ENCODE measurements around the gene GYG1. TPM values are rescaled to one million over a fixed set of nuclear protein-coding genes. Genes with fewer than 3 reads are reported as not detected.

Gene GYG1
- total RNA-seq, 1 experiment from 2014 or later: 75.2 TPM

DNA sequence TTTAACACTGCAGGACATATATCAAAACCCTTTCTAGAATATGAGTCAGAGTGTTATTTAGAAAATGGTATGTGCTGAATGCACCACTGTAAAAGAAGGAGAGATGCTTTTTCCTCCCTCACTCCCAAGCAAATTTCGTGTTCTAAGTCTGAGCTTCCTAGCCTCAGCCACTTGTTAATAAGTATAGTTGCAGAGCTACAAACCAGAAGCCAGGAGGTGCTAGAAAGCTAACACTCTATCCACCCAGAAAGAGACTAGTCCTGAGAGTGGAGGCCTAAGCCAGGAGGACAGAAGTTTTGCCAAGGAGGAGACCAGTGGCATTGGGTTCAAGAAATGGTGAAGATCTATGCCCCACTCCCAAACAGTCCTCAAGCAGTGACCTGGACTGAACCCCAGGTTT is 40.5 kb upstream of the GYG1 start:
- in situ Hi-C loops (cut with HindIII; ENCODE audit: low pct_unique_long_range_greater_than_20kb, low sequenced_read_pairs): no loop called here

DNA sequence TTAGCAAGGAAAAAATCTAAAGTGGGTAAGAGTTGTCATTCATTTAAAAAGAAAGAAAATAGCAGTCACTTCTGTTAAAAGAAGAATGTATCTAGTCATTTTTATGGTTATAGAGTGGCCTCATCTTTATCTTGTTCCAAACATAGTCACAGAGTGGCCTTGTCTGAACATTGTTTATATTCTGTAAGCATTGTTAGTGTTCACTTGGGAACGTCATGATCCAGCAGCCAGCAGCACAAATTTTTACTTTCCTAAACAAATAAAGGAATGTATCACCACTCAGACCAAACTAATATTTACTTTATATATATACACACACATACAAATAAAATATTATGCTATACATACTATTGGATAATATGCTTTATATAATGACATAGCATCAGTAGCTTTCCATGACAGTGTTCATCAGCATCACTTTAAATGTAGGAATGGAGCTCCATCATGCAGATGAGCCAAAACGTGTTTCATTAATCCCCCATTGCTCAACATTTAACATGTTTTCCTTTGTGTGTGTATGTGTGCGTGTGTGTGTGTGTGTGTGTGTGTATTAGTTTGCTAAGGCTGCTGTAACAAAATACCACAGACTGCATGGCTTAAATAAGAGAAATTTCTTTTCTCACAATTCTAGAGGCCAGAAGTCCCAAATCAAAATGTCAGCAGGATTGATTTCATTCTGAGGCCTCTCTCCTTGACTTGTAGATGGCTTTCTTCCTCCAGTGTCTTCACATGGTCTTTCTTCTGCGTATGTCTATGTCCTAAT is 39.6 kb upstream of the GYG1 start:
- intact Hi-C loops (cut with micrococcal nuclease; ENCODE audit: unreplicated experiment): loop anchor here (10.0 kb wide), 1 partner anchor 533 kb away; no protein-coding TSS in a partner anchor

More for the DNA sequence above, 40.5 kb upstream of the GYG1 start:
- TF ChIP-seq TCF7L2 (IDR thresholded peaks at IDR 0.05; ENCODE audit: low read depth, low read length): no peak
- TF ChIP-seq, protein P1, sequence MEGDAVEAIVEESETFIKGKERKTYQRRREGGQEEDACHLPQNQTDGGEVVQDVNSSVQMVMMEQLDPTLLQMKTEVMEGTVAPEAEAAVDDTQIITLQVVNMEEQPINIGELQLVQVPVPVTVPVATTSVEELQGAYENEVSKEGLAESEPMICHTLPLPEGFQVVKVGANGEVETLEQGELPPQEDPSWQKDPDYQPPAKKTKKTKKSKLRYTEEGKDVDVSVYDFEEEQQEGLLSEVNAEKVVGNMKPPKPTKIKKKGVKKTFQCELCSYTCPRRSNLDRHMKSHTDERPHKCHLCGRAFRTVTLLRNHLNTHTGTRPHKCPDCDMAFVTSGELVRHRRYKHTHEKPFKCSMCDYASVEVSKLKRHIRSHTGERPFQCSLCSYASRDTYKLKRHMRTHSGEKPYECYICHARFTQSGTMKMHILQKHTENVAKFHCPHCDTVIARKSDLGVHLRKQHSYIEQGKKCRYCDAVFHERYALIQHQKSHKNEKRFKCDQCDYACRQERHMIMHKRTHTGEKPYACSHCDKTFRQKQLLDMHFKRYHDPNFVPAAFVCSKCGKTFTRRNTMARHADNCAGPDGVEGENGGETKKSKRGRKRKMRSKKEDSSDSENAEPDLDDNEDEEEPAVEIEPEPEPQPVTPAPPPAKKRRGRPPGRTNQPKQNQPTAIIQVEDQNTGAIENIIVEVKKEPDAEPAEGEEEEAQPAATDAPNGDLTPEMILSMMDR (IDR thresholded peaks at IDR 0.05): peak; percentile 58
- POLR2A ChIA-PET: no interaction called here
- H3K27ac ChIP-seq (ENCODE audit: low read length): no peak overlapping the region
- BruUV-seq (replicated peaks): no TSS peak
- H3K36me3 ChIP-seq (ENCODE audit: control insufficient read depth, insufficient read depth, low read length): no peaks in the 10 kb centered on the region
- H3K27me3 ChIP-seq (ENCODE audit: control insufficient read depth, insufficient read depth, low read length): no peaks in the 10 kb centered on the region
- H3K9me3 ChIP-seq (ENCODE audit: control insufficient read depth, insufficient read depth, low read depth, low read length): no peaks in the 10 kb centered on the region
- peaks cover 3% of the 10 kb centered on the region for H3K4me1 ChIP-seq (ENCODE audit: control insufficient read depth, insufficient read depth, low read length)
- H3K4me3 ChIP-seq (ENCODE audit: low read depth in 2 of 2, low read length in 2 of 2): no peak overlapping the region
- CTCF ChIA-PET: interaction anchor here (0.6 kb wide), 2 partner anchors 52 to 318 kb away, joined by 4 to 6 read pairs; no protein-coding TSS in a partner anchor
- ATAC-seq (0 out of 2 replicates have a peak, but pooled peaks have one; percentile 52), DNase-seq (ENCODE audit: low read depth, low spot score) (no peak)
- intact Hi-C loops (cut with micrococcal nuclease; ENCODE audit: unreplicated experiment): loop anchor here (10.0 kb wide), 1 partner anchor 534 kb away; no protein-coding TSS in a partner anchor

More for the DNA sequence above, 39.6 kb upstream of the GYG1 start:
- in situ Hi-C loops (cut with HindIII; ENCODE audit: low pct_unique_long_range_greater_than_20kb, low sequenced_read_pairs): no loop called here
- CTCF ChIA-PET: no interaction called here
- TF ChIP-seq POLR2AphosphoS5 (IDR thresholded peaks at IDR 0.05; ENCODE audit: low read depth, low read length) (no peak), SIN3A (IDR thresholded peaks at IDR 0.05; ENCODE audit: borderline replicate concordance, insufficient read depth, low read depth, low read length) (no peak), TCF7L2 (IDR thresholded peaks at IDR 0.05; ENCODE audit: low read depth, low read length) (no peak)
- TF ChIP-seq, protein P1 (IDR thresholded peaks at IDR 0.05): no peak
- TF ChIP-seq, protein P2, sequence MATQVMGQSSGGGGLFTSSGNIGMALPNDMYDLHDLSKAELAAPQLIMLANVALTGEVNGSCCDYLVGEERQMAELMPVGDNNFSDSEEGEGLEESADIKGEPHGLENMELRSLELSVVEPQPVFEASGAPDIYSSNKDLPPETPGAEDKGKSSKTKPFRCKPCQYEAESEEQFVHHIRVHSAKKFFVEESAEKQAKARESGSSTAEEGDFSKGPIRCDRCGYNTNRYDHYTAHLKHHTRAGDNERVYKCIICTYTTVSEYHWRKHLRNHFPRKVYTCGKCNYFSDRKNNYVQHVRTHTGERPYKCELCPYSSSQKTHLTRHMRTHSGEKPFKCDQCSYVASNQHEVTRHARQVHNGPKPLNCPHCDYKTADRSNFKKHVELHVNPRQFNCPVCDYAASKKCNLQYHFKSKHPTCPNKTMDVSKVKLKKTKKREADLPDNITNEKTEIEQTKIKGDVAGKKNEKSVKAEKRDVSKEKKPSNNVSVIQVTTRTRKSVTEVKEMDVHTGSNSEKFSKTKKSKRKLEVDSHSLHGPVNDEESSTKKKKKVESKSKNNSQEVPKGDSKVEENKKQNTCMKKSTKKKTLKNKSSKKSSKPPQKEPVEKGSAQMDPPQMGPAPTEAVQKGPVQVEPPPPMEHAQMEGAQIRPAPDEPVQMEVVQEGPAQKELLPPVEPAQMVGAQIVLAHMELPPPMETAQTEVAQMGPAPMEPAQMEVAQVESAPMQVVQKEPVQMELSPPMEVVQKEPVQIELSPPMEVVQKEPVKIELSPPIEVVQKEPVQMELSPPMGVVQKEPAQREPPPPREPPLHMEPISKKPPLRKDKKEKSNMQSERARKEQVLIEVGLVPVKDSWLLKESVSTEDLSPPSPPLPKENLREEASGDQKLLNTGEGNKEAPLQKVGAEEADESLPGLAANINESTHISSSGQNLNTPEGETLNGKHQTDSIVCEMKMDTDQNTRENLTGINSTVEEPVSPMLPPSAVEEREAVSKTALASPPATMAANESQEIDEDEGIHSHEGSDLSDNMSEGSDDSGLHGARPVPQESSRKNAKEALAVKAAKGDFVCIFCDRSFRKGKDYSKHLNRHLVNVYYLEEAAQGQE (IDR thresholded peaks at IDR 0.05; ENCODE audit: insufficient read depth in 1 of 2, low read depth in 2 of 2, low read length in 1 of 2): no peak
- H3K4me3 ChIP-seq (ENCODE audit: low read depth in 2 of 2, low read length in 2 of 2): no peak overlapping the region
- H3K9me3 ChIP-seq (ENCODE audit: control insufficient read depth, insufficient read depth, low read depth, low read length): no peaks in the 10 kb centered on the region
- no TSS peak for BruUV-seq (replicated peaks)
- POLR2A ChIA-PET: interaction anchor here (0.6 kb wide), 1 partner anchor 9 kb away, joined by 3 read pairs; no protein-coding TSS in a partner anchor
- no peak overlapping the region for H3K27ac ChIP-seq (ENCODE audit: low read length)
- ATAC-seq (no peak), DNase-seq (ENCODE audit: low read depth, low spot score) (no peak)
- no peaks in the 10 kb centered on the region for H3K36me3 ChIP-seq (ENCODE audit: control insufficient read depth, insufficient read depth, low read length)
- H3K27me3 ChIP-seq (ENCODE audit: control insufficient read depth, insufficient read depth, low read length): no peaks in the 10 kb centered on the region
- H3K4me1 ChIP-seq (ENCODE audit: control insufficient read depth, insufficient read depth, low read length): peaks cover 6% of the 10 kb centered on the region

Data from Panc1 (cell line).